Measurements from ENCODE around the gene EIF4A2. TPM values are rescaled to one million over a fixed set of nuclear protein-coding genes. Genes with fewer than 3 reads are reported as not detected.

The EIF4A2 gene
- polyA plus RNA-seq, 1 of the 3 experiments (the other 2 are of a cell fraction), result 270 TPM

GRCh38 chr3:186750316-186750715 is 33.1 kb upstream of the EIF4A2 start:
- Histone ChIP-seq H2AFZ (ENCODE audit: low read depth) (no peak overlapping the region), H4K20me1 (ENCODE audit: insufficient read depth) (no peaks in the 10 kb centered on the region), H3K4me1 (ENCODE audit: control insufficient read depth in 1 of 2, insufficient read depth in 2 of 2, low read depth in 1 of 2, low read length in 1 of 2) (no peaks in the 10 kb centered on the region), H3K4me2 (no peak overlapping the region), H3K79me2 (ENCODE audit: insufficient read depth) (no peaks in the 10 kb centered on the region), H3F3A (replicated peaks; ENCODE audit: insufficient read depth) (peaks cover 4% of the 10 kb centered on the region), H3K9me3 (no peaks in the 10 kb centered on the region), H3K36me3 (replicated peaks in 1 of 2; ENCODE audit: control insufficient read depth in 1 of 2, insufficient read depth in 2 of 2, low read length in 1 of 2) (no peaks in the 10 kb centered on the region), H3K9me2 (no peaks in the 10 kb centered on the region), H3K9ac (no peak overlapping the region), H3K27me3 (ENCODE audit: insufficient read depth) (no peaks in the 10 kb centered on the region), H3K27ac (ENCODE audit: low read depth in 2 of 2, low read length in 1 of 2) (no peak overlapping the region), H3K4me3 (ENCODE audit: low read depth in 2 of 2, low read length in 1 of 2) (no peak overlapping the region)
- 87% methylated on average over 2 of the region's 2 CpGs for WGBS (ENCODE audit: low lambda C conversion rate)
- POLR2A ChIA-PET, result no interaction called here
- no peak for TF ChIP-seq CTCF (IDR thresholded peaks at IDR 0.05)
- no peak for TF ChIP-seq NRF1 (IDR thresholded peaks at IDR 0.05; ENCODE audit: low read depth, low read length)
- no peak for TF ChIP-seq EZH2phosphoT487 (IDR thresholded peaks at IDR 0.05; ENCODE audit: borderline replicate concordance, low read depth)
- TF ChIP-seq, protein P1, sequence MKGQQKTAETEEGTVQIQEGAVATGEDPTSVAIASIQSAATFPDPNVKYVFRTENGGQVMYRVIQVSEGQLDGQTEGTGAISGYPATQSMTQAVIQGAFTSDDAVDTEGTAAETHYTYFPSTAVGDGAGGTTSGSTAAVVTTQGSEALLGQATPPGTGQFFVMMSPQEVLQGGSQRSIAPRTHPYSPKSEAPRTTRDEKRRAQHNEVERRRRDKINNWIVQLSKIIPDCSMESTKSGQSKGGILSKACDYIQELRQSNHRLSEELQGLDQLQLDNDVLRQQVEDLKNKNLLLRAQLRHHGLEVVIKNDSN (IDR thresholded peaks at IDR 0.05; ENCODE audit: borderline replicate concordance, low read depth), result no peak
- TF ChIP-seq SMC3 (IDR thresholded peaks at IDR 0.05; ENCODE audit: low read depth, low read length), result no peak
- TF ChIP-seq FOXM1 (IDR thresholded peaks at IDR 0.05; ENCODE audit: low read depth), result no peak
- TF ChIP-seq, protein P2, sequence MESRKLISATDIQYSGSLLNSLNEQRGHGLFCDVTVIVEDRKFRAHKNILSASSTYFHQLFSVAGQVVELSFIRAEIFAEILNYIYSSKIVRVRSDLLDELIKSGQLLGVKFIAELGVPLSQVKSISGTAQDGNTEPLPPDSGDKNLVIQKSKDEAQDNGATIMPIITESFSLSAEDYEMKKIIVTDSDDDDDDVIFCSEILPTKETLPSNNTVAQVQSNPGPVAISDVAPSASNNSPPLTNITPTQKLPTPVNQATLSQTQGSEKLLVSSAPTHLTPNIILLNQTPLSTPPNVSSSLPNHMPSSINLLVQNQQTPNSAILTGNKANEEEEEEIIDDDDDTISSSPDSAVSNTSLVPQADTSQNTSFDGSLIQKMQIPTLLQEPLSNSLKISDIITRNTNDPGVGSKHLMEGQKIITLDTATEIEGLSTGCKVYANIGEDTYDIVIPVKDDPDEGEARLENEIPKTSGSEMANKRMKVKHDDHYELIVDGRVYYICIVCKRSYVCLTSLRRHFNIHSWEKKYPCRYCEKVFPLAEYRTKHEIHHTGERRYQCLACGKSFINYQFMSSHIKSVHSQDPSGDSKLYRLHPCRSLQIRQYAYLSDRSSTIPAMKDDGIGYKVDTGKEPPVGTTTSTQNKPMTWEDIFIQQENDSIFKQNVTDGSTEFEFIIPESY (IDR thresholded peaks at IDR 0.05; ENCODE audit: borderline replicate concordance, low read depth), result no peak
- TF ChIP-seq NFIC (IDR thresholded peaks at IDR 0.05; ENCODE audit: borderline replicate concordance), result no peak
- TF ChIP-seq TAF1 (IDR thresholded peaks at IDR 0.05; ENCODE audit: borderline replicate concordance, low read depth, low read length), result no peak
- TF ChIP-seq RFX5 (IDR thresholded peaks at IDR 0.05; ENCODE audit: low read length), result no peak
- TF ChIP-seq JUND (IDR thresholded peaks at IDR 0.05), result no peak
- no peak for TF ChIP-seq ELF1 (IDR thresholded peaks at IDR 0.05)
- no peak for TF ChIP-seq MEF2A (IDR thresholded peaks at IDR 0.05; ENCODE audit: borderline replicate concordance, low read depth)
- TF ChIP-seq CHD2 (IDR thresholded peaks at IDR 0.05; ENCODE audit: low read length, partially characterized antibody), result no peak
- TF ChIP-seq PBX3 (IDR thresholded peaks at IDR 0.05), result no peak
- no peak for TF ChIP-seq FOSL2 (IDR thresholded peaks at IDR 0.05; ENCODE audit: borderline replicate concordance, low read depth)
- no peak for DNase-seq
- CTCF ChIA-PET, result no interaction called here
